Activated CD8-positive, alpha-beta memory T cell treated with anti-CD3 and anti-CD28 coated beads, Interleukin-2, amount 50 U/mL, for 24 hours (primary cell): ENCODE measurements around the gene LRFN5.
"Not testable (repeated sequence)": the region's sequence is repeated elsewhere in the genome, so short reads cannot be mapped to it uniquely, and the experiment has no call there.

Experiments
- DNase-seq: peaks from one replicate; pipeline ENCODE4 v3.0.0-alpha.2; 2020; ENCODE audit errors: extremely low read depth

LRFN5 gene

DNA sequence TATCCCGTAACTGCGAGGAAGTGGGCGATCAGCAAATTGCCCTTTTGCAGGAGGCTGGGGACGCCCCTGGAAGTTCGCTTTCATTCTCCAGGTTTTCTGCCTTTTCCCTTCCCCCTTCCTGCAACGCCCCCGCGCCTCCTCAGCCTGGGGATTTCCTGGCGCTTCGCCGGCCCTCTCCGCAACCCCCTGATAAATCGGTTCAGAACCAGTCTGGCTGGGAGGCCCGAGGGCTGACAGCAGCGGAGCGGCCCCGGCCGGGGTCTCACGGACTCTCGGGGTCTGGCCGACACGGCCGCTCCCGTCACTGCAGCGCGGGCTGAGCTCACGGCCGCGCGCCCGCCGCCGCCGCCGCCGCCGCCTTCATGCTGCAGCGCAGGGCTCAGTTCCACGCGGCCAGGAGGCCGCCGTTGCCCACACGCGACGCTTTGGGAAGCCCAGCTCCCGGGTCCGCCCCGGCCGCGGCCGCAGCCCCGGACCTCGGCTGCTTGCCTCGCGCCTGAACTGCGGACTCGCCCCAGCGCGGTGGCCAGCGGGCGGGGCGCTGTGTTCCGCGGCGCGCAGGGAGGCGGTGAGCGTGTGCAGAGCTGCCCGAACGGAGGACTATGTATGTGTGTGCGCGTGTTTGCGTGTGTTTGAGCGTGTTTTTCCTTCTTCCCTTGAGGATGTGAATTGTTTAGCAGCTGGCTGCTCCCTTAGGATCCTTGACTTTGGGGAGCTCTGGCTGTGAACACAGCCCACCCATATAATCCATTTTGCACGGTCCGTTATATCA is at the start of gene LRFN5:
Gene LRFN5, plus strand, starts transcription at position 345 of the 772 bp plus-strand sequence.
- DNase-seq, result no peak

GRCh38 chr14:41558490-41558889 is 48.2 kb upstream of the LRFN5 start:
- DNase-seq, result no peak

DNA sequence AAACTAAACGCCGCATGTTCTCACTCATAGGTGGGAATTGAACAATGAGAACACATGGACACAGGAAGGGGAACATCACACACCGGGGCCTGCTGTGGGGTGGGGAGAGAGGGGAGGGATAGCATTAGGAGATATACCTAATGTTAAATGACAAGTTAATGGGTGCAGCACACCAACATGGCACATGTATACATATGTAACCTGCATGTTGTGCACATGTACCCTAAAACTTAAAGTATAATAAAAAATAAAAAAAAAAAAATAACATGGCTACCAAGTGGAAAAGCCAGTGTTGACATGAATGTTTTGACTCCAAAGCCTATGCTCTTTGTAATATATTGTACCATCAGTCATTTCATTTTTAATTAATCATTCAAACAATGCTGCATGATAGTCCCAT is 39.8 kb upstream of the LRFN5 start:
- not testable (repeated sequence) for DNase-seq

DNA sequence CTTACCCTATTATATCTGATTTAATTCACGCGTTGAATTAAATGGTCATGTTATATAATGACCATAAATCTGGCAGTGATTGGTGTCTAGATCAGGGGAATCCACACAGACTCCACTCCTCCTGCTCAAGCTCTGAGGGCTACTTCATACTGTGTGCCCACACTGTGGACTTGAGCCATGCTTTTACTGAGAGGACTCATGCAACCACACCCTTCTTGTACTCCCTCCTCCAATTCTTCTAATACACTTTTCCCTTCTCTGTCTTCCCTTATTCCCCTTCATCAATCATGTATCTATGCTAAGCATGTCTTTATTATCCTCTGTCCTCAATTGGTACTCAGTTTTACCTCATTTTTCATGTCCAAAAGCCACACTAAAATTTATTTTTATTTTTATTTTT is 37.7 kb upstream of the LRFN5 start:
- DNase-seq, result no peak

- DNase-seq, result no peak
Observed at GRCh38 chr14:41570415-41571155, 36.1 kb upstream of the LRFN5 start.

- DNase-seq, result no peak
Observed at GRCh38 chr14:41586237-41586636, 20.4 kb upstream of the LRFN5 start.

DNA sequence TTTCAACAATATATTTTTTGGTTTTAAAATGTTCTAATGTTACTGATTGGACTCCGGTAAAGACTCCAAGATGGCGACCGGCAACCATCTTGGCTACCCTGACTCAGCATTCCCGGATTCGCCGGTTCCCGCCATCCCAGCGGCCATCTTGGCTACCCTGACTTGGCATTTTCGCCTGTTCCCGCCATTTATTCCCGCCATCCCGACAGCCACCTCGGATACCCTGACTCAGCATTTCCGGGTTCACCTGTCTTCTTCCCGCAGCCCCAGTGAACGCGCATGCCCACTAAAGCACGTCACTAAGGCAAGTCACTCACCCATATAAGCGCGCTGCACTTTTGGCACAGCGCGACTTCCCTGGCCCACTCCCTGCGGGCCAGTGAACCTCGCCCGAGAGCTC is 9.0 kb upstream of the LRFN5 start:
- DNase-seq, result no peak

DNA sequence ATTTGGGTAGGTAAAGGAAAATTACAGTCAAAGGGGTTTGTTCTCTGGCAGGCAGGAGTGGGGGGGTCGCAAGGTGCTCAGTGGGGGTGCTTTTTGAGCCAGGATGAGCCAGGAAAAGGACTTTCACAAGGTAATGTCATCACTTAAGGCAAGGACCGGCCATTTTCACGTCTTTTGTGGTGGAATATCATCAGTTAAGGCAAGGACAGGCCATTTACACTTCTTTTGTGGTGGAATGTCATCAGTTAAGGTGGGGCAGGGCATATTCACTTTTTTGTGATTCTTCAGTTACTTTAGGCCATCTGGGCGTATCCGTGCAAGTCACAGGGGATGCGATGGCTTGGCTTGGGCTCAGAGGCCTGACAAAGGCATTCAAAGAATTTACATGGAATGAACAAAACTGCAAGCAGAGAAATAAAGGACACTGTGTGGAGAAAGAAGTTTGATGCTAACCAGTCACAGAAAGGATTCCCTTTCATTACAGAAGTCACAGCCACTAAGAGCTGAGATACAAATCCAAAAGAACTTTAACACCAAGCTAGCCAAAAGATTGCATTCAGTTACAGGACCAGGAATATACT is 6.8 kb upstream of the LRFN5 start:
- not testable (repeated sequence) for DNase-seq

DNA sequence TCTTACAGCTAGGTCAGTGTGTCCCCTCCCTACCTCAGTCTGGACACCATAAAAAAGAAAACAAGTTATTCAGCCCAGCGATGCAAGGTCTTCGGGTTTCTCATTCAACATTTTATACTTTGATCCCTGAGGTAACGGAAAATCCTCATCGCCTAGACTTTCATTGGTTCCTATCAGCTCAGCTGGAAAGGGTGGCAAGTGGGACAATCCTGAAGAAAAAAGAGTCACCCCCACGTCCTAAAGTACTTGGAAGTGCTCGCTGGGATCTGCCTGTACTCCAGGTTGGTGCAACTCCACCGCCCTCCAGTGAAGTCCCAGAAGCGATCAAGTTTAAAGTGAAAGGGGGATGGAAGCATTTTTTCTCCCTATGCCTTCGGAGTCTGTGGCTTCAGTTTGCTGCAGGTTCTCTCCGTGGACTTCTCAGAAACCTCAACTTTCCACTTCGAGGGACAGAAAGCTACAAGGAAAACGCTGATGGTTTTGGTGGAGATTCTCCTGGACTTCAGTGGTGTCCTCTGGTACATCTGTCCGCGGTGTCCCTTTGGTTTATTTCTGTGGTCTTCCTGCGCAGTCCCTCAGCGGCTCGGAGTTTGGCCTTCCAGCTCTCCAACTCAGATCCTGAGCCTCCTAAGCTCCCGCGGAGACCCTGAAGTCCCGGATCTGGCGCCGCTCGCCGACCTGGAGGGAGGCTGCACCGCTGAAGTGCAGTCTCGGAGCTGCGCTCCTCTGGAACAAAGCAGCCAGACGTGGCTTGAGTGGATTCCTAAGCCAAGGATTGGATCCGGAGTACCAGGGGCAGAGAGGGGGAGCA is 1.8 kb upstream of the LRFN5 start:
- DNase-seq, result no peak

GRCh38 chr14:41605550-41606281 is 960 bp upstream of the LRFN5 start:
- DNase-seq, result no peak

GRCh38 chr14:41606282-41606531 is 469 bp upstream of the LRFN5 start:
- no peak for DNase-seq

DNA sequence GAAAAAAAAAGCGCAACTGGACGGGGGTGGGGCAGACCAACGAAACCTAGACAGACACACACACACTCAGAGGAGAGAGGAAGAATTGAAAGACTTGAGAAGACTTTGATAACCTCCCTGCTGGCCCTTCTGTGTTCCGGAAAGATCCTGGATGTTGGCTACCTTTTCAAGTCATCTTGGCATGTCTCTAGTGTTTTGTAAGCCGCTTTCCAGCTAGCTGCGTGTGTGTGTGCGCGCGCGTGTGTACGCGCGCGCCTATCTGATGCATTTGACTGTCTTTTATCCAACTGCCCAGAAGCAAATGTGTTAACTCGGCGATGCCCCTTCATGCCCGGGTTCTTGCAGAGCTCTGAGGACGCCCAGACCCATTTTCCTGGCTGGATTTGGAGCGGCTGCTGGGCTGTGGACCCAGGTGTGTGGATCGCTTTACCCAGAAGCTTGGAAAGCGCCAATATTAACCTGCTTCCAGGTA is 664 bp downstream of the LRFN5 start:
- DNase-seq, result no peak

DNA sequence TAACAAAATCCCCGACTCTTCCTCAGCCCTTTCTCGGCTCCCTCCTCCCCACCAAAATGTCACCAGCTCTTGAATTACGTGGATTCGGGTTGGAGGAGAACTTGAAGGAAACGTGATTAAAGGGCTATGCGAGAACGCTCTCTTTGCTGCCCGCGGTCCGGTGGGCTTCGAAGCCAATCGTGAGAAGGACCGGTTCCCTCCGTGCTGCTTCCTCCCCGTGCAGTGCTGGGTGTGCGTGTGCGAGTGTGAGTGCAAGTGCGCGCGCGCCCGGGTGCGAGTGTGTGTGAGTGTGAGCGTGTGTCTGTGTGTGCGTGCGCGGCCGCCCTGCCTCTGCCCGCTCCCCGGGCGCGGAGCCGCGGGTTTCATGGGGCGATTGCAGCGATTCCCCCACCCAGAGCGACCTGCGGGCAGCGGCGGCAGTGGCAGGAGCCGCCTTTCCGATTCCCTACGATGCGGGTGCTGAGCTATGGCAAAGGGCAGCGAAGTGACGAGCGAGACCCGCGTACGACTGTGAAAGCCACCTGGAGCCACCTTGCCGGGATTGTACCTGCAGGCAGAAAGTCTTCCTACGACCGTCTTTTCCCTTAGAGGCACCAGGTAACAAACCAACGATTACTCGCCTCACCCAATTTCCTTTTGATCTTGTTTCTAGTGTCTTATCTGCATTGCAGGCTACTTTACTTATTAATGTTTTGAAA is 1.4 kb downstream of the LRFN5 start:
- DNase-seq, result no peak

GRCh38 chr14:41608681-41609390 is 2.2 kb downstream of the LRFN5 start:
- no peak for DNase-seq

GRCh38 chr14:41609704-41610183 is 3.1 kb downstream of the LRFN5 start:
- DNase-seq, result no peak

GRCh38 chr14:41615011-41615595 is 8.4 kb downstream of the LRFN5 start:
- no peak for DNase-seq

- no peak for DNase-seq
Observed at GRCh38 chr14:41623736-41624135, 17.1 kb downstream of the LRFN5 start.

DNA sequence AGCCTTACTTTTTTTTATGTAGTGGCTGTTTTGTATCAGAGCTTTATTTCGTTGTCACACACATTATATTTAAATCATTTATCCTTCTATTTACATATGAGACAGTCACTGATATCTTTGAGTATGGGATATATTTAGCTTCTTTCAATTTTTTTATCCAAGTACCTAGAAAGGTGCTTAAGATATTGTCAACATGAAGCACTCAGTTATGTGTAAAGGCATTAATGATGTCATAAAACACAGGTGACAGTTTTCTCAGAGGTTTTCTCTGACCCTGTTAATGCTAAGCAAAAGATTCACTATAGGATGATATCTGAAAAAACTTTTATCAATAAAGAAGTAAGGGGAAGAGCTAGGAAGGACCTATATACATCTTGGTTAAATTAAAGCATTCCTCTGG is 23.2 kb downstream of the LRFN5 start:
- DNase-seq, result no peak

DNA sequence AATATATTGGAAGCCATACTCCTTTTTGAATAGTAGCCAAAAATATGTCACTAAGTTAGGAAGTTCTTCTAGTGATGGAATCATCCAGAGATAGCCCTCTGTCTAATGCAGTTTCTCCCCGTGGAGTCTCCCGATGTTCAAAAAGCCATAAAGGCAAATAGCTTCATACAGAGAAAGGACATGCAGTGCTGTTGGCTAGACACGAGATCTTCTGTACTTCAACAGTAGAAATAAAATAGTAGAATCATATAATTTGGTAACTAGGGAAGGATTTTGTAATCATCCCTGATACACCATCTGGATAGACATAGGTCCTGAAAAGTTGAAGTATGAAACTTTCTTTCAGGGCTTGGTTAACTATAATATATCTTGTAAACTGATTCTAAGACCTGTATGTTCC is 27.6 kb downstream of the LRFN5 start:
- no peak for DNase-seq
